Thoracic aorta (tissue), 2 donors: ENCODE results near the gene DGKG. TPM values are rescaled to one million over a fixed set of nuclear protein-coding genes. Genes with fewer than 3 reads are reported as not detected.

ENCODE experiments used
- ATAC-seq: fragments of 150-250 bp; one replicate; pipeline ENCODE4 v1.8.0; 2017; ENCODE audit warnings: low read depth; ENCODE audit not compliant: insufficient number of reproducible peaks, low FRiP score
- DNase-seq: peaks from one replicate; pipeline ENCODE4 v3.0.0-alpha.2; 2020; ENCODE audit warnings: low spot score
- H3K27ac ChIP-seq, 2 donors: fragments of 200-600 bp; sonication (generic); 1 replicate in 1 of 2; 2 replicates in 1 of 2; pipeline ENCODE4 v1.5.1; 2016; ENCODE audit warnings: mild to moderate bottlenecking in 2 of 2, moderate library complexity in 2 of 2
- H3K27me3 ChIP-seq: fragments of 200-600 bp; sonication (generic); replicated peaks from 2 replicates; pipeline ENCODE4 v1.6.0; 2016; ENCODE audit warnings: mild to moderate bottlenecking; ENCODE audit not compliant: insufficient read depth
- H3K36me3 ChIP-seq: fragments of 200-600 bp; sonication (generic); one replicate; pipeline ENCODE4 v1.5.1; 2016
- H3K4me1 ChIP-seq, 2 donors: fragments of 200-600 bp; sonication (generic); 1 replicate in 1 of 2; 2 replicates in 1 of 2; pipeline versions ENCODE4 v1.5.1 to v1.6.0; 2016; ENCODE audit warnings: low read depth in 2 of 2, mild to moderate bottlenecking in 1 of 2; ENCODE audit not compliant: control insufficient read depth in 1 of 2
- H3K4me3 ChIP-seq: fragments of 200-600 bp; sonication (generic); 2 replicates; pipeline ENCODE4 v1.5.1; 2016; ENCODE audit warnings: mild to moderate bottlenecking
- H3K9me3 ChIP-seq: fragments of 200-600 bp; sonication (generic); 2 replicates; pipeline ENCODE4 v1.5.1; 2016
- total RNA-seq, 2 donors: library from RNA; depleted of rRNA; stranded (reverse); fragments of >200 nt; gene quantifications; one replicate each; pipeline versions ENCODE4 v1.1.0 to v1.2.3, GENCODE V29; 2016
- TF ChIP-seq, protein P1 (sequence below): fragments of 200-600 bp; sonication (generic); IDR thresholded peaks from one replicate; pipeline ENCODE4 v1.5.1; 2019; ENCODE audit warnings: antibody characterized with exemption

The DGKG gene
- total RNA-seq, 2 donors from 2014 or later, result 12.5 to 16.7 TPM

DNA sequence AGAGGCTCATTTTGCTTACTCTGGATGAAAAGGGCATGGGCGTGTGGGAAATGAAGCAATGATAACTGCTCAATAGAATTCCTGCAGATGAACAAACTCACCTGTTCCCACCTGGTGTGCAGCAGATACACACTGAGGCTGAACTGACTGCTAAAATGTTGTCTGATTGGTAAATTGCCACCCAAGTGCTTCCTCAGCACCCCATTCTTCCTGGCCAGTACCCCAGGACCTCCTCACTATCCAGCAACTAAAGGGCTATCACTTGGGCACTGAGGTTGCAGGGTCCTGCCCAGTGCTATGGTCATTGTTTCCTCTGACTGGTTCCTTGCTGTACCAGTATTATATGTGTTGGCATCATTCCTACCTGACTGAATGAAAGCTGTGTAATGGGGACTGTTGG lies 38.0 kb upstream of the DGKG start:
- no peak overlapping the region for H3K27ac ChIP-seq

DNA sequence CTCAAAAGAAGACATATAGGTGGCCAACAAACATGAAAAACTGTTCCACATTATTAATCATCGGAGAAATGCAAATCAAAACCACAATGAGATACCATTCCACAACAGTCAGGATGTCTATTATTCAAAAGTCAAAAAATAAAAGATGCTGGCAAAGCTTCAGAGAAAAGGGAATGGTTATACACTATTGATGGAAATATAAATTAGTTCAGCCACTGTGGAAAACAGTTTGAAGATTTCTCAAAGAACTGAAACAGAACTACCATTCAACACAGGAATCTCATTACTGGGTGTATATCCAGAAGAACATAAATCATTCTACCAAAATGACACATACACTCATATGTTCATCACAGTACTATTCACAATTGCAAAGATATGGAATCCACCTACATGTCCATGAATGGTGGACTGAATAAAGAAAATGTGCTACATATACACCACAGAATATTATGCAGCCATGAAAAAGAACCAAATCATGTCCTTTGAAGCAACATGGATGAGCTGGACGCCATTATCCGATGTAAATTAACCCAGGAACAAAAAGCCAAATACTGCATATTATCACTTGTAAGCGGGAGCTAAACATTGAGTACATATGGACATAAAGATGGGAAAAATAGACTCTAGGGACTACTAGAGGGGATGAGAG lies 32.7 kb upstream of the DGKG start:
- DNase-seq, result no peak
- Histone ChIP-seq H3K27me3 (no peaks in the 10 kb centered on the region), H3K4me3 (no peak overlapping the region), H3K27ac (no peak overlapping the region), H3K36me3 (no peaks in the 10 kb centered on the region), H3K4me1 (no peaks in the 10 kb centered on the region), H3K9me3 (no peaks in the 10 kb centered on the region)
- TF ChIP-seq, protein P1, sequence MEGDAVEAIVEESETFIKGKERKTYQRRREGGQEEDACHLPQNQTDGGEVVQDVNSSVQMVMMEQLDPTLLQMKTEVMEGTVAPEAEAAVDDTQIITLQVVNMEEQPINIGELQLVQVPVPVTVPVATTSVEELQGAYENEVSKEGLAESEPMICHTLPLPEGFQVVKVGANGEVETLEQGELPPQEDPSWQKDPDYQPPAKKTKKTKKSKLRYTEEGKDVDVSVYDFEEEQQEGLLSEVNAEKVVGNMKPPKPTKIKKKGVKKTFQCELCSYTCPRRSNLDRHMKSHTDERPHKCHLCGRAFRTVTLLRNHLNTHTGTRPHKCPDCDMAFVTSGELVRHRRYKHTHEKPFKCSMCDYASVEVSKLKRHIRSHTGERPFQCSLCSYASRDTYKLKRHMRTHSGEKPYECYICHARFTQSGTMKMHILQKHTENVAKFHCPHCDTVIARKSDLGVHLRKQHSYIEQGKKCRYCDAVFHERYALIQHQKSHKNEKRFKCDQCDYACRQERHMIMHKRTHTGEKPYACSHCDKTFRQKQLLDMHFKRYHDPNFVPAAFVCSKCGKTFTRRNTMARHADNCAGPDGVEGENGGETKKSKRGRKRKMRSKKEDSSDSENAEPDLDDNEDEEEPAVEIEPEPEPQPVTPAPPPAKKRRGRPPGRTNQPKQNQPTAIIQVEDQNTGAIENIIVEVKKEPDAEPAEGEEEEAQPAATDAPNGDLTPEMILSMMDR, result no peak
- ATAC-seq, result no peak

More for the DNA sequence above, 38.0 kb upstream of the DGKG start:
- Histone ChIP-seq H3K4me1 (no peaks in the 10 kb centered on the region), H3K9me3 (no peaks in the 10 kb centered on the region), H3K4me3 (no peak overlapping the region), H3K27me3 (no peaks in the 10 kb centered on the region), H3K36me3 (no peaks in the 10 kb centered on the region)
- DNase-seq (no peak), ATAC-seq (no peak)
- TF ChIP-seq, protein P1, result no peak

GRCh38 chr3:186386883-186387560 lies 25.0 kb upstream of the DGKG start:
- ATAC-seq, result no peak
- Histone ChIP-seq H3K4me1 (peaks cover 0 to 19% of the 10 kb centered on the region in 2 donors), H3K9me3 (no peaks in the 10 kb centered on the region), H3K4me3 (no peak overlapping the region), H3K27ac (no peak overlapping the region), H3K27me3 (no peaks in the 10 kb centered on the region), H3K36me3 (no peaks in the 10 kb centered on the region)
- no peak for DNase-seq
- TF ChIP-seq, protein P1, result no peak

DNA sequence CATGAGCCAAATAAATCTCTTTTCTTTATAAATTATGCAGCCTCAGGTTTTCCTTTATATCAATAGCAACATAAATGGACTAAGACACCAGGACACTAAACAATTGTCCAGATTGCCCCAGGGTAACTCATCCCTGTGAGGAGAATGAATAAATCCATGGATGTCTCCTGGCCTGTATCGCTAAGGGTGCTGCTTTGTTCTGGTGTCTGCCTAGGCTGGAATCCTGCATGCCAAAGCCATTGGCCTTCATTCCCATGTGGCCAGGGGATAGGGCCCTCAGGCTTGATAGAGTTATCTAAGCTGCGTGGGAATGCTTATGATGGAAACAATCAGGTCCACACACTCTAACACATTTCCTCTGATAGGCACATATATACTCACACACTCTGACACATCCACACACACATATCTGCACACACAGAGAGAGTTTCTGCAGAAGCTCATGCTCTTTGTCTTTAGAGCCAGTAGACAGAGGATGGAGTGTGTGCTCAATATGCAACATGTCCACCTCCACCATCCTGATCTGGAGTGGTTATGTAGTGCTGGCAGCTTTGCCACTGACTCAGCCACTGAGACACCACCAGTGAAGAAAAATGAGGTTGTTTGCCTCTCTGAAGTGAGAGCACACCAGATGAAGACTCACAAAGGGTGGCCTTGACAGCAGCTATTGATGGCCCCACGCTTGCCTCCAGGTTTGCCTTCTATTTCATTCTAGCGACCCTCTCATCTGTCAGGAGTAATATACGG lies 24.0 kb upstream of the DGKG start:
- TF ChIP-seq, protein P1, result no peak
- DNase-seq, result no peak
- Histone ChIP-seq H3K27me3 (no peaks in the 10 kb centered on the region), H3K36me3 (no peaks in the 10 kb centered on the region), H3K27ac (no peak overlapping the region), H3K9me3 (no peaks in the 10 kb centered on the region), H3K4me3 (no peak overlapping the region), H3K4me1 (peaks cover 0 to 19% of the 10 kb centered on the region in 2 donors)
- no peak for ATAC-seq
